Mesenchymal stem cell (in vitro differentiated cells and primary cell): ENCODE results near the gene EEF2.

ENCODE experiments used
- DNase-seq: peaks from one replicate; pipeline ENCODE4 v3.0.0-alpha.2; 2013
- H2AFZ ChIP-seq: one replicate; pipeline ENCODE4 v1.6.1; 2013; ENCODE audit warnings: low read depth, mild to moderate bottlenecking, control low read depth, inconsistent platforms, low read length, moderate library complexity
- H2AK5ac ChIP-seq: 2 replicates; pipeline ENCODE4 v1.6.1; 2013; ENCODE audit warnings: low read length, moderate library complexity, mild to moderate bottlenecking, inconsistent platforms; ENCODE audit not compliant: severe bottlenecking
- H2BK120ac ChIP-seq: one replicate; pipeline ENCODE4 v1.6.1; 2013; ENCODE audit warnings: low read depth, mild to moderate bottlenecking, inconsistent platforms, low read length, moderate library complexity
- H2BK12ac ChIP-seq, 2 experiments: one replicate each; pipeline ENCODE4 v1.6.1; 2013; ENCODE audit warnings: inconsistent platforms in 2 of 2, low read length in 2 of 2, mild to moderate bottlenecking in 2 of 2, moderate library complexity in 2 of 2, control low read depth in 1 of 2
- H2BK15ac ChIP-seq: one replicate; pipeline ENCODE4 v1.6.1; 2013; ENCODE audit warnings: mild to moderate bottlenecking, low read depth, inconsistent platforms; ENCODE audit not compliant: poor library complexity, severe bottlenecking
- H2BK5ac ChIP-seq: 2 replicates; pipeline ENCODE4 v1.6.1; 2013; ENCODE audit warnings: low read depth, mild to moderate bottlenecking, low read length, control low read depth, inconsistent platforms; ENCODE audit not compliant: poor library complexity, severe bottlenecking
- H3K14ac ChIP-seq, 2 experiments: one replicate each; pipeline ENCODE4 v1.6.1; 2013; ENCODE audit warnings: inconsistent platforms in 2 of 2, low read length in 2 of 2, control low read depth in 1 of 2, mild to moderate bottlenecking in 1 of 2, moderate library complexity in 1 of 2
- H3K18ac ChIP-seq, 2 experiments: one replicate each; pipeline ENCODE4 v1.6.1; 2013; ENCODE audit warnings: inconsistent platforms in 2 of 2, low read length in 2 of 2, control low read depth in 1 of 2, low read depth in 1 of 2, mild to moderate bottlenecking in 1 of 2
- H3K23ac ChIP-seq, 2 experiments: one replicate each; pipeline ENCODE4 v1.6.1; 2013; ENCODE audit warnings: inconsistent platforms in 2 of 2, low read length in 2 of 2, mild to moderate bottlenecking in 2 of 2, moderate library complexity in 2 of 2, control low read depth in 1 of 2
- H3K27ac ChIP-seq: 2 replicates; pipeline ENCODE4 v1.5.1; 2013; ENCODE audit warnings: mild to moderate bottlenecking, moderate library complexity, low read length, control low read depth, inconsistent platforms; ENCODE audit not compliant: poor library complexity, severe bottlenecking
- H3K27me3 ChIP-seq, 2 experiments: 2 replicates each; pipeline versions ENCODE4 v1.6.1 to v1.7.0; 2013; ENCODE audit warnings: low read length in 2 of 2, mild to moderate bottlenecking in 2 of 2, moderate library complexity in 2 of 2, control low read depth in 1 of 2, inconsistent platforms in 1 of 2; ENCODE audit not compliant: control insufficient read depth in 1 of 2, insufficient read depth in 1 of 2
- H3K36me3 ChIP-seq, 2 experiments: 2 replicates each; pipeline versions ENCODE4 v1.6.1 to v1.7.0; 2013; ENCODE audit warnings: low read length in 2 of 2, control low read depth in 1 of 2, inconsistent platforms in 1 of 2, low read depth in 1 of 2, mild to moderate bottlenecking in 1 of 2; ENCODE audit not compliant: insufficient read depth in 2 of 2, control insufficient read depth in 1 of 2
- H3K4ac ChIP-seq, 2 experiments: one replicate each; pipeline ENCODE4 v1.6.1; 2013; ENCODE audit warnings: inconsistent platforms in 2 of 2, low read length in 2 of 2, mild to moderate bottlenecking in 2 of 2, moderate library complexity in 2 of 2, control low read depth in 1 of 2, low read depth in 1 of 2
- H3K4me1 ChIP-seq: 2 replicates; pipeline ENCODE4 v1.6.1; 2013; ENCODE audit warnings: low read depth, low read length, control low read depth; ENCODE audit not compliant: control insufficient read depth, insufficient read depth
- H3K4me2 ChIP-seq: 2 replicates; pipeline ENCODE4 v1.6.1; 2013; ENCODE audit warnings: low read length, mild to moderate bottlenecking, inconsistent platforms; ENCODE audit not compliant: poor library complexity, severe bottlenecking
- H3K4me3 ChIP-seq, 2 experiments: 2 replicates each; pipeline versions ENCODE4 v1.5.1 to v1.7.0; 2013; ENCODE audit warnings: low read length in 2 of 2, mild to moderate bottlenecking in 2 of 2, control low read depth in 1 of 2, low read depth in 1 of 2; ENCODE audit not compliant: insufficient read depth in 1 of 2
- H3K79me1 ChIP-seq: replicated peaks from 2 replicates; pipeline ENCODE4 v1.6.1; 2013; ENCODE audit warnings: mild to moderate bottlenecking, control low read depth, low read length, inconsistent platforms; ENCODE audit not compliant: poor library complexity, severe bottlenecking
- H3K9ac ChIP-seq: 2 replicates; pipeline ENCODE4 v1.7.0; 2013; ENCODE audit warnings: mild to moderate bottlenecking, low read length, moderate library complexity
- H3K9me3 ChIP-seq: 2 replicates; pipeline ENCODE4 v1.7.0; 2013; ENCODE audit warnings: mild to moderate bottlenecking, low read length; ENCODE audit not compliant: control insufficient read depth
- H4K8ac ChIP-seq: one replicate; pipeline ENCODE4 v1.6.1; 2013; ENCODE audit warnings: inconsistent platforms, mild to moderate bottlenecking, low read length, moderate library complexity
- H4K91ac ChIP-seq: one replicate; pipeline ENCODE4 v1.6.1; 2013; ENCODE audit warnings: mild to moderate bottlenecking, low read length, inconsistent platforms
- WGBS: methylation state at CpG from one replicate; pipeline ENCODE4 v1.1.7; 2013; ENCODE audit warnings: mixed read lengths; 5-methylcytosine and 5-hydroxymethylcytosine counted together

EEF2 gene

DNA sequence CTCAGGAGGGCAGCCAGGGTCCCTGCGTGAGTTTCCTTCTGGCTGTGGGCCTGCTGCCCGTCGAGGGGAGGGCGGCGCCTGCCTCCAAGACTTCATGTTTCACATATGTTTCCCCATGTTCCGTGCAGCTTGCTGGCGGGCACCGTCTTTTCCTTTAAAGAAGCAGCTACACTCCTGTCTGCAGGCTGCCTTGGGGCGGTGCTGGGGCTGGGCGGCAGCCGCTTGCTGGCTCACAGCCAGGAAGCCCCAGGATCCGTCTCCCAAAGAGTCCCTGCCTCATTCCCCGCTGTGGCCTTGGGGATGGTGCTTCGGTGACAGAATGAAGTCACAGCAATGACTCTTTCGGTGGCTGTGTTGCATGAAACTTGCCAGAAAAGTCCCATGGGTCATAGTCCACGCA lies 47.2 kb upstream of the EEF2 start:
- Histone ChIP-seq H2BK120ac (no peak overlapping the region), H4K8ac (no peak overlapping the region), H2AFZ (no peak overlapping the region), H3K36me3 (peaks cover 57 to 93% of the 10 kb centered on the region in 2 experiments), H3K4me3 (no peak overlapping the region), H3K4ac (no peak overlapping the region), H3K4me1 (peaks cover 7% of the 10 kb centered on the region), H3K18ac (no peak overlapping the region), H2AK5ac (no peak overlapping the region), H3K79me1 (peaks cover 37% of the 10 kb centered on the region), H3K9ac (no peak overlapping the region), H2BK12ac (no peak overlapping the region), H4K91ac (no peak overlapping the region), H3K27me3 (no peaks in the 10 kb centered on the region), H3K23ac (no peak overlapping the region), H2BK5ac (no peak overlapping the region), H3K9me3 (no peaks in the 10 kb centered on the region), H3K4me2 (no peak overlapping the region), H2BK15ac (no peak overlapping the region), H3K14ac (no peak overlapping the region), H3K27ac (no peak overlapping the region)
- DNase-seq: no peak
- 97% methylated on average over 16 of the region's 16 CpGs for WGBS

DNA sequence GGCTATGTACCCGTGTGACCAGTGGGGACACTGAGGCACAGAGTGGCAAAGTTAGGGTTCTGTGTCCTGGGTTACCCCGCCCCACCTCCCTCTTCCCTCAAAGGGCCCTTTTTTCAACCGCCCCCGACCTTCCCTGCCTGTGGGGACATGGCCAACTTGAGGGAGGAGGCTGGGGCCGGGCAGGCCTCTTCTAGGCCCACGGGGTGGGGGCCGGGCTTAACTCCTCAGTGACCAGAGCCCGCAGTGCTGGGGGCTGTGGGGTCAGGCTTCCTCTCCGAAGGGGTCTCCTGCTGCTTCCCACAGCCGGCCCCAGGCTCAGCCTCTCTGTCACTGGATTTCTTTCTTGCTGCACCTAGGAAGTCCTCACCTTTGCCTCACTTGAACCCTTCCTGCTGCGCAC lies 46.2 kb upstream of the EEF2 start:
- Histone ChIP-seq H3K23ac (no peak overlapping the region), H3K18ac (no peak overlapping the region), H2AFZ (no peak overlapping the region), H2BK120ac (no peak overlapping the region), H3K4me1 (peaks cover 7% of the 10 kb centered on the region), H2BK5ac (no peak overlapping the region), H2BK15ac (no peak overlapping the region), H3K4me2 (no peak overlapping the region), H3K9me3 (no peaks in the 10 kb centered on the region), H4K8ac (no peak overlapping the region), H3K79me1 (peaks cover 31% of the 10 kb centered on the region), H3K27ac (no peak overlapping the region), H3K14ac (no peak overlapping the region), H3K4ac (no peak overlapping the region), H3K9ac (no peak overlapping the region), H4K91ac (no peak overlapping the region), H3K36me3 (peaks cover 51 to 89% of the 10 kb centered on the region in 2 experiments), H3K27me3 (no peaks in the 10 kb centered on the region), H2AK5ac (no peak overlapping the region), H3K4me3 (no peak overlapping the region), H2BK12ac (no peak overlapping the region)
- 89% methylated on average over 11 of the region's 11 CpGs for WGBS
- no peak for DNase-seq

DNA sequence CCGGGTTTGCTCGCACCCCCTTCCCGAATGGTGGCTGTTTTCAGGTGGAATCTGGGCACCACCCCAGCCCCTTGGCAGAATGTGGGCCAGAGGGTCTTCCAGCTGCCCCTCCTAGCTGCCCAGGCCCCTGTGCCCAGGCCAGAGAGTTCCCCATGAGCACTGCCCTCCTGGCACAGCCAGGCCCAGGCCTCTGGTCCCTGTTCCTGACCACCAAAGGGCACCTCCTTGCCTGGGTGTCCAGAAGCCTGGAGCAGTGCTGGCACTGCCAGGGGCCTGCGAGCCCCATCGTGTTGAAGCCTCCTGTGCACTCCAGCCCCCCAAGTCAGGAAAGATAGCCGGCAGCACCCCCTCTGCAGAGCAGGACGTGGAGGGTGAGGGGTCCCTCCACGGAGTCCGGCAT lies 45.7 kb upstream of the EEF2 start:
- no peaks in the 10 kb centered on the region for H3K9me3 ChIP-seq
- H3K18ac ChIP-seq: peak overlapping the region in 1 of 2 experiments; percentile 11
- H3K14ac ChIP-seq: no peak overlapping the region
- H3K4me3 ChIP-seq: no peak overlapping the region
- no peak overlapping the region for H3K9ac ChIP-seq
- H4K8ac ChIP-seq: no peak overlapping the region
- H3K79me1 ChIP-seq: peaks cover 33% of the 10 kb centered on the region
- no peaks in the 10 kb centered on the region for H3K27me3 ChIP-seq
- H2AFZ ChIP-seq: no peak overlapping the region
- no peak overlapping the region for H2BK12ac ChIP-seq
- no peak overlapping the region for H3K4me2 ChIP-seq
- no peak overlapping the region for H3K23ac ChIP-seq
- peaks cover 47 to 88% of the 10 kb centered on the region in 2 experiments for H3K36me3 ChIP-seq
- no peak overlapping the region for H3K4ac ChIP-seq
- 84% methylated on average over 9 of the region's 9 CpGs for WGBS
- no peak overlapping the region for H3K27ac ChIP-seq
- no peak for DNase-seq
- peaks cover 7% of the 10 kb centered on the region for H3K4me1 ChIP-seq
- H2AK5ac ChIP-seq: no peak overlapping the region
- H4K91ac ChIP-seq: no peak overlapping the region
- H2BK15ac ChIP-seq: no peak overlapping the region
- no peak overlapping the region for H2BK120ac ChIP-seq
- H2BK5ac ChIP-seq: no peak overlapping the region

DNA sequence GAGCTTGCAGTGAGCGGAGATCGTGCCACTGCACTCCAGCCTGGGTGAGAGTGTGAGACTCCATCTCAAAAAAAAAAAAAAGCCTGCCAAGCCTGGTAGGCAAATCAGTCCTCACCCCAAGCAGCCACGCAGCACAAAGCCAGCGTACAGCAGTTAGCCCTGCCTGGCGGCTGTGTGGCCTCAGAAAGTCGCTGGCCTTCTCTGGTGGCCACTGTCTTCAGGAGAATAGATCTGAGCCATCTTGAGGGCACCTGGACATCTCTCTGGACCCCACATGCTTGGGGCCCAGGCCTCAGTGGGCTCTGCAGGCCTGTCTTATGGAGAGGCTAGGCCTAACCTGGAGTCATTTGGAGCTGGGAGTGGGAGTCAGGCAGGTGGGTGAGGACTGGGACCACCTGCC lies 45.3 kb upstream of the EEF2 start:
- Histone ChIP-seq H2BK5ac (no peak overlapping the region), H3K9me3 (no peaks in the 10 kb centered on the region), H4K8ac (peak overlapping the region; percentile 50), H3K27me3 (no peaks in the 10 kb centered on the region), H2BK120ac (no peak overlapping the region), H2BK12ac (no peak overlapping the region), H3K18ac (peak overlapping the region in 1 of 2 experiments; percentile 11), H3K14ac (no peak overlapping the region), H3K79me1 (peaks cover 34% of the 10 kb centered on the region), H3K27ac (no peak overlapping the region), H3K4me1 (peaks cover 7% of the 10 kb centered on the region), H3K4me3 (no peak overlapping the region), H3K4me2 (no peak overlapping the region), H2AK5ac (no peak overlapping the region), H3K23ac (no peak overlapping the region), H3K36me3 (peaks cover 43 to 85% of the 10 kb centered on the region in 2 experiments), H2BK15ac (no peak overlapping the region), H4K91ac (no peak overlapping the region), H3K9ac (no peak overlapping the region), H2AFZ (no peak overlapping the region), H3K4ac (no peak overlapping the region)
- WGBS: 97% methylated on average over 4 of the region's 6 CpGs
- DNase-seq: no peak
